GM19351 (cell line): ENCODE data around the gene CRTC3.
A peak's percentile ranks its signal among the peaks of the same experiment; 100 is the strongest.

Experiments used
- ATAC-seq: cut with Tn5 transposase; IDR thresholded peaks from one replicate; pipeline ENCODE4 v1.9.1; 2021; ENCODE audit warnings: mild to moderate bottlenecking, moderate library complexity; ENCODE audit not compliant: unreplicated experiment

CRTC3 gene

DNA sequence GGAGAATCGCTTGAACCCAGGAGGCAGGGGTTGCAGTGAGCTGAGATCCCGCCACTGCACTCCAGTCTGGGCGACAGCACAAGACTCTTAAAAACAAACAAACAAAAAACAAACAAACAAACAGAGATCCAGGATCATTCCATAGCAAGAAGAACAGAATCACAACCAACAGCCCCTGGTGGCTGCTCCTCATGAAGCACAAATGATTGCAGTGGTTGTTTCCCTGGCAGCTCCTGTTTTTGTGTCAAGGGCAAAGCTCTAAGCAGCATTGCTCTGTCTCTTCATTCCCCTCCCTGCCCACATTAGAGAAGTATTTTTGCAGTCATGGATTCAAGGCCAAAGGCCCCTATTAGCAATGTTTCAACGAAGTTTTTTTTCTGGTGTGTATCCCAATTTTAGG is 161.6 kb downstream of the CRTC3 start:
- ATAC-seq, result no peak

DNA sequence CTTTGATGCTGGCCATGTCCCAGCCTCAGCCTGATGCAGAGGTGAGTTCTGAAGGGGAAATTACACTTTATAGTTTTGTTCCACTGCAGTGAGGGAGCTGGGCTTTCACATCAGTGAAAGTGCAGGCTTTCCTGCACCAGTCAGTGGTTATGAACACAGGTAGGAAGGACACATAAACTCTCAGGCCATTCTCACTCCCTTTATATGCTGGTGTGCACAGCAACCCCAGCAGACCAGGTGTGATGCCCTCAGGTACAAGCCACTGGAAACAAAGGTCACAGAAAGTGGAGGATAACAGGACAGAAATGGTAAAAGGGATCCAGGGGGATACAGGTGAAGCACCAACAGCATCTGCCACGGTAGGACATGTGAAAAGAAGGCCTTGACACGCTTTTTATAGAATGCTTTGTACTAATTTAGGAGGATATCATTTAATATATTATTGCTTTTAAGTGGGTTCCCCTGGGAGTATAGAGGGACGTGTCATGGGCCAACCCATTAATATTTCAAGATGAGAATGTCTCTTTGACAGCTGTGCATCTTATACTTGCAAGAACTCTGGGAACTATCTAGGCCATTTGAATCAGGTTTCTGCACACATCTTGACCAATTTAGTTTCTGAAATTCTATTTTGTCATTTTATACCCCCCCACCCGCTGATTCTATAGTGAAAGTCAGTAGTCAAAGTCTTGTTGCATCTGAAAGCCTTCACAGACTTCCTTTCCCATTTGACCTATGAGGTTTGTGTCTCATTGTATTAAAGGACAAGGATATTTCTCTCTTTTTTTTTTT is 162.5 kb downstream of the CRTC3 start:
- ATAC-seq, result peak; percentile 69
